Endothelial cell of umbilical vein (primary cell): ENCODE data around the gene HCAR1. TPM values are rescaled to one million over a fixed set of nuclear protein-coding genes. Genes with fewer than 3 reads are reported as not detected.

Experiments
- Bru-seq: library from RNA; stranded (reverse); fragments of 400-500 nt; gene quantifications from one replicate; lab custom pipeline; 2021; lab: Mats Ljungman, UMichigan
- BruChase-seq, 2 experiments: library from RNA; stranded (reverse); fragments of 400-500 nt; gene quantifications; one replicate each; lab custom pipeline; 2021; lab: Mats Ljungman, UMichigan
- BruUV-seq: library from RNA; stranded (reverse); fragments of 400-500 nt; replicated peaks from 2 replicates; lab custom pipeline; 2021; lab: Mats Ljungman, UMichigan
- CTCF ChIA-PET: fragments of 300-600, 350-600 bp; sonication (Branson Sonifier 250); formaldehyde crosslinking; loops from one replicate; lab custom pipeline; 2021; ENCODE audit warnings: antibody characterized with exemption, inconsistent platforms; lab: Charles Lee
- POLR2A ChIA-PET: fragments of 300-600, 350-600 bp; sonication (Branson Sonifier 250); formaldehyde crosslinking; loops from one replicate; lab custom pipeline; 2021; ENCODE audit warnings: antibody characterized with exemption, inconsistent platforms; lab: Charles Lee
- DNase-seq: peaks from one replicate; pipeline ENCODE4 v3.0.0-alpha.2; 2011; ENCODE audit warnings: low read depth, low spot score
- FAIRE-seq: peaks from 2 replicates; lab custom pipeline; 2011; peaks lifted over from hg19 to GRCh38; lab: Jason Lieb, UNC
- H2AFZ ChIP-seq: 2 replicates; pipeline ENCODE4 v1.6.0; 2012; ENCODE audit warnings: low read depth, low read length, control low read depth, inconsistent platforms
- H3K27ac ChIP-seq: 2 replicates; pipeline ENCODE4 v1.5.1; 2011; ENCODE audit warnings: low read depth, mild to moderate bottlenecking, control low read depth, low read length, moderate library complexity; ENCODE audit not compliant: insufficient read depth
- H3K27me3 ChIP-seq, 2 experiments: 2 replicates each; pipeline versions ENCODE4 v1.6.0 to v1.6.1; 2011; ENCODE audit warnings: low read length in 2 of 2, mixed read lengths in 1 of 2; ENCODE audit not compliant: control insufficient read depth in 2 of 2, insufficient read depth in 2 of 2
- H3K36me3 ChIP-seq, 2 experiments: 2 replicates in 1 of 2; 3 replicates in 1 of 2; pipeline ENCODE4 v1.5.1; 2011; ENCODE audit warnings: low read length in 2 of 2, mild to moderate bottlenecking in 1 of 2, moderate library complexity in 1 of 2; ENCODE audit not compliant: control insufficient read depth in 2 of 2, insufficient read depth in 2 of 2; ENCODE audit errors: extremely low read depth in 1 of 2
- H3K4me1 ChIP-seq: 3 replicates; pipeline ENCODE4 v1.5.1; 2011; ENCODE audit warnings: mild to moderate bottlenecking, low read length; ENCODE audit not compliant: control insufficient read depth, insufficient read depth; ENCODE audit errors: extremely low read depth
- H3K4me2 ChIP-seq: 2 replicates; pipeline ENCODE4 v1.6.1; 2011; ENCODE audit warnings: low read length, control low read depth, mixed read lengths; ENCODE audit not compliant: insufficient read depth
- H3K4me3 ChIP-seq, 3 experiments: fragments of 200-600 bp in 1 of 3; sonication (generic), shearing (Covaris generic) in 1 of 3; replicated peaks in 1 of 3; 2 replicates each; pipeline ENCODE4 v1.5.1; 2011 to 2016; ENCODE audit warnings: control low read depth in 3 of 3, low read length in 3 of 3, mild to moderate bottlenecking in 2 of 3, inconsistent platforms in 1 of 3, low read depth in 1 of 3, moderate library complexity in 1 of 3; ENCODE audit not compliant: insufficient read depth in 1 of 3
- H3K79me2 ChIP-seq: 2 replicates; pipeline ENCODE4 v1.6.0; 2012; ENCODE audit warnings: low read length, inconsistent platforms; ENCODE audit not compliant: control insufficient read depth, insufficient read depth
- H3K9ac ChIP-seq: replicated peaks from 2 replicates; pipeline ENCODE3; 2011; ENCODE audit warnings: low read length, control low read depth; ENCODE audit not compliant: insufficient read depth; ENCODE audit errors: extremely low read depth
- H3K9me1 ChIP-seq: replicated peaks from 3 replicates; pipeline ENCODE4 v1.6.0; 2011; ENCODE audit warnings: mild to moderate bottlenecking, low read length; ENCODE audit not compliant: control insufficient read depth, insufficient read depth; ENCODE audit errors: extremely low read depth
- H3K9me3 ChIP-seq: replicated peaks from 2 replicates; pipeline ENCODE4 v1.5.1; 2012; ENCODE audit warnings: low read length, inconsistent platforms; ENCODE audit not compliant: control insufficient read depth, insufficient read depth
- H4K20me1 ChIP-seq: replicated peaks from 2 replicates; pipeline ENCODE3; 2011; ENCODE audit warnings: mild to moderate bottlenecking, low read length; ENCODE audit not compliant: control insufficient read depth, insufficient read depth; ENCODE audit errors: extremely low read depth
- CTCF ChIP-seq, 2 donors: IDR thresholded peaks; 1 replicate in 1 of 2; 2 replicates in 1 of 2; pipeline ENCODE4 v1.5.1; 2011; ENCODE audit warnings: low read length in 2 of 2, mild to moderate bottlenecking in 2 of 2, moderate library complexity in 2 of 2, control low read depth in 1 of 2, inconsistent platforms in 1 of 2, low read depth in 1 of 2; ENCODE audit not compliant: insufficient read depth in 1 of 2; ENCODE audit errors: extremely low read depth in 1 of 2
- EZH2 ChIP-seq: IDR thresholded peaks from 2 replicates; pipeline ENCODE4 v1.6.1; 2012; ENCODE audit warnings: borderline replicate concordance, low read depth, mild to moderate bottlenecking, moderate library complexity, low read length, inconsistent platforms; ENCODE audit not compliant: severe bottlenecking
- FOS ChIP-seq: IDR thresholded peaks from 2 replicates; pipeline ENCODE4 v1.6.1; 2011; ENCODE audit warnings: mild to moderate bottlenecking, low read length, moderate library complexity, borderline replicate concordance; ENCODE audit not compliant: insufficient read depth
- GATA2 ChIP-seq: IDR thresholded peaks from 2 replicates; pipeline ENCODE4 v1.7.0; 2011; ENCODE audit warnings: low read depth, mild to moderate bottlenecking, moderate library complexity, mixed read lengths, low read length; ENCODE audit not compliant: insufficient read length, insufficient read depth
- JUN ChIP-seq: IDR thresholded peaks from 2 replicates; pipeline ENCODE4 v1.6.1; 2011; ENCODE audit warnings: borderline replicate concordance, low read depth; ENCODE audit not compliant: insufficient read length, insufficient read depth
- MAX ChIP-seq: IDR thresholded peaks from 2 replicates; pipeline ENCODE4 v1.6.1; 2011; ENCODE audit not compliant: insufficient read depth, insufficient read length
- MYC ChIP-seq: IDR thresholded peaks from one replicate; pipeline ENCODE4 v1.6.1; 2011; ENCODE audit warnings: mild to moderate bottlenecking, low read depth, low read length
- POLR2A ChIP-seq: IDR thresholded peaks from 2 replicates; pipeline ENCODE4 v1.6.1; 2012; ENCODE audit warnings: low read depth, mild to moderate bottlenecking, control low read depth, low read length
- POLR2AphosphoS5 ChIP-seq: IDR thresholded peaks from 2 replicates; pipeline ENCODE4 v1.6.1; 2012; ENCODE audit warnings: low read depth, mild to moderate bottlenecking, control low read depth, low read length, moderate library complexity; ENCODE audit not compliant: insufficient read depth
- dilution Hi-C: fragments of 300-500 bp; cut with MboI; formaldehyde crosslinking; loops from one replicate; pipeline ENCODE4 v1.15.0; 2019; ENCODE audit warnings: low sequenced_read_pairs; ENCODE audit not compliant: extremely low pct_ligation_motif_present
- intact Hi-C: fragments of 100-400 bp; cut with micrococcal nuclease; formaldehyde crosslinking; loops from one replicate; pipeline ENCODE4 v1.10.0; 2022
- long read RNA-seq: library from polyadenylated mRNA; stranded (forward); transcript quantifications from one replicate; pipeline ENCODE4 v2.0.0, GENCODE V29; 2021
- polyA minus RNA-seq, 3 experiments: library from RNA; depleted of rRNA, polyadenylated mRNA; stranded (reverse); fragments of >200 nt; gene quantifications; 1 replicate in 1 of 3; 2 replicates in 2 of 3; pipeline ENCODE4 v1.2.3, GENCODE V29; 2011
- polyA plus RNA-seq, 4 experiments: library from polyadenylated mRNA; depleted of rRNA in 3 of 4; stranded (reverse) in 3 of 4; unstranded in 1 of 4; fragments of >200 nt; gene quantifications; 2 replicates each; pipeline versions ENCODE4 v1.2.1 to v1.2.3, GENCODE V29; 2011 to 2012; ENCODE audit warnings: missing spikeins in 1 of 4
- total RNA-seq: library from RNA; stranded (reverse); gene quantifications from 2 replicates; pipeline ENCODE4 v1.2.3, GENCODE V29; 2021

Gene HCAR1
- total RNA-seq (not detected in 2 replicates), polyA plus RNA-seq (0.02 and 0.04 TPM in 2 replicates), polyA minus RNA-seq (0.10 TPM in 1 of 2 replicates, not detected in the other), Bru-seq, nascent RNA (not detected), BruChase-seq, experiment 1, labeled RNA remaining after a 6-hour chase (not detected), BruChase-seq, experiment 2, labeled RNA remaining after a 2-hour chase (not detected)
- polyA plus RNA-seq (2011; cell fraction: cytosol; rRNA removed): 0.01 TPM in 2 replicates
- polyA plus RNA-seq (2011; cell fraction: nucleus; rRNA removed): not detected in 2 replicates
- polyA plus RNA-seq (2012): not detected in 2 replicates
- polyA minus RNA-seq (2011; cell fraction: cytosol; rRNA and poly(A)+ RNA removed): not detected
- not detected in 2 replicates for polyA minus RNA-seq (2011; cell fraction: nucleus; rRNA and poly(A)+ RNA removed)
- long read RNA-seq: 0 reads

GRCh38 chr12:122730215-122731014, at the start of gene HCAR1:
Gene HCAR1, minus strand, starts transcription at chr12:122730844. Its CDS starts 505 bp downstream, at chr12:122730339.
- peaks cover 10% of the 10 kb centered on the region for H3K4me1 ChIP-seq
- no peaks in the 10 kb centered on the region for H3K9me1 ChIP-seq
- no peaks in the 10 kb centered on the region for H3K9me3 ChIP-seq
- intact Hi-C loops (no loop called here), dilution Hi-C loops (no loop called here)
- ChIA-PET CTCF (interaction anchor here (0.8 to 2.2 kb wide), 4 partner anchors 10 to 92 kb away, joined by 3 to 13 read pairs (median 3); no protein-coding TSS in a partner anchor), POLR2A (no interaction called here)
- no peaks in the 10 kb centered on the region for H3K79me2 ChIP-seq
- no TSS peak for BruUV-seq
- FAIRE-seq (no peak), DNase-seq (no peak)
- H3K27me3 ChIP-seq: no peaks in the 10 kb centered on the region
- no peaks in the 10 kb centered on the region for H3K36me3 ChIP-seq
- peak within 1 kb of the TSS; percentile 45 for H2AFZ ChIP-seq
- no peak within 1 kb of the TSS for H3K27ac ChIP-seq
- no peak within 1 kb of the TSS for H3K4me3 ChIP-seq
- TF ChIP-seq CTCF (IDR thresholded peaks at IDR 0.05; ENCODE audit: extremely low read depth in 1 of 2, insufficient read depth in 1 of 2, low read depth in 1 of 2, low read length in 2 of 2): no peak
- no peak for TF ChIP-seq POLR2A
- no peak for TF ChIP-seq FOS
- no peak for TF ChIP-seq EZH2
- no peak for TF ChIP-seq POLR2AphosphoS5
- TF ChIP-seq MYC: no peak
- no peak for TF ChIP-seq GATA2
- no peak for TF ChIP-seq JUN
- no peak for TF ChIP-seq MAX
- no peaks in the 10 kb centered on the region for H4K20me1 ChIP-seq
- no peak within 1 kb of the TSS for H3K4me2 ChIP-seq
- H3K9ac ChIP-seq: no peak within 1 kb of the TSS
